ENCODE results near the gene ADGRA3. TPM values are rescaled to one million over a fixed set of nuclear protein-coding genes. Genes with fewer than 3 reads are reported as not detected.

ADGRA3 gene
- total and polyA plus RNA-seq, 3 donors from 2014 or later: 22.9 to 41.7 (median 36.8) TPM

DNA sequence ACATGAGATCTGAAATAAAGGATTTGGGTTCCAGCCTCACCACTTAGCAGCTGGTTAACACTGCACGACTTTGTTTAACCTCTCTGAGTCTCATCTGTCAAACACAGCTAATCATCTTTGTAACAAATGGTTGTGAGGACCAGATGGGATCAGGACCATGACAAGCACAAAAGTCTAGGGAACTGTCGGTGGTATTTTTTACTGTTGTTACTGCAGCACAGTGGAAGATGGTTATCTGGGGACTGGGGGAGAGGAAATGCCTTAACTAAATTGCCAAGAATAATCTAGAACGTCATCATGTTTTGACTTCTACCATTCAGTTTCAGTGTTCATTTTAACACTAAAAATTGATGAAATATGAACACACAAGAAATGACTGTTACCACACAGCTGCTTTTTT is 99.5 kb downstream of the ADGRA3 start:
- Histone ChIP-seq H3K4me3 (no peak overlapping the region), H3K4me1 (no peaks in the 10 kb centered on the region), H3K36me3 (ENCODE audit: low read depth, missing control alignments) (no peaks in the 10 kb centered on the region), H3K27me3 (no peaks in the 10 kb centered on the region), H3K27ac (no peak overlapping the region), H3K9me3 (no peaks in the 10 kb centered on the region)
- DNase-seq: no peak
- no peak for TF ChIP-seq POLR2A (IDR thresholded peaks at IDR 0.05)
- TF ChIP-seq, protein P1, sequence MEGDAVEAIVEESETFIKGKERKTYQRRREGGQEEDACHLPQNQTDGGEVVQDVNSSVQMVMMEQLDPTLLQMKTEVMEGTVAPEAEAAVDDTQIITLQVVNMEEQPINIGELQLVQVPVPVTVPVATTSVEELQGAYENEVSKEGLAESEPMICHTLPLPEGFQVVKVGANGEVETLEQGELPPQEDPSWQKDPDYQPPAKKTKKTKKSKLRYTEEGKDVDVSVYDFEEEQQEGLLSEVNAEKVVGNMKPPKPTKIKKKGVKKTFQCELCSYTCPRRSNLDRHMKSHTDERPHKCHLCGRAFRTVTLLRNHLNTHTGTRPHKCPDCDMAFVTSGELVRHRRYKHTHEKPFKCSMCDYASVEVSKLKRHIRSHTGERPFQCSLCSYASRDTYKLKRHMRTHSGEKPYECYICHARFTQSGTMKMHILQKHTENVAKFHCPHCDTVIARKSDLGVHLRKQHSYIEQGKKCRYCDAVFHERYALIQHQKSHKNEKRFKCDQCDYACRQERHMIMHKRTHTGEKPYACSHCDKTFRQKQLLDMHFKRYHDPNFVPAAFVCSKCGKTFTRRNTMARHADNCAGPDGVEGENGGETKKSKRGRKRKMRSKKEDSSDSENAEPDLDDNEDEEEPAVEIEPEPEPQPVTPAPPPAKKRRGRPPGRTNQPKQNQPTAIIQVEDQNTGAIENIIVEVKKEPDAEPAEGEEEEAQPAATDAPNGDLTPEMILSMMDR (IDR thresholded peaks at IDR 0.05): no peak
- WGBS, 2 donors: 47 to 55% methylated on average over 3 of the region's 3 CpGs
- intact Hi-C loops (cut with DNase I; ENCODE audit: low total_unique reads): loop anchor here (10.0 kb wide), 1 partner anchor 268 kb away; no protein-coding TSS in a partner anchor

DNA sequence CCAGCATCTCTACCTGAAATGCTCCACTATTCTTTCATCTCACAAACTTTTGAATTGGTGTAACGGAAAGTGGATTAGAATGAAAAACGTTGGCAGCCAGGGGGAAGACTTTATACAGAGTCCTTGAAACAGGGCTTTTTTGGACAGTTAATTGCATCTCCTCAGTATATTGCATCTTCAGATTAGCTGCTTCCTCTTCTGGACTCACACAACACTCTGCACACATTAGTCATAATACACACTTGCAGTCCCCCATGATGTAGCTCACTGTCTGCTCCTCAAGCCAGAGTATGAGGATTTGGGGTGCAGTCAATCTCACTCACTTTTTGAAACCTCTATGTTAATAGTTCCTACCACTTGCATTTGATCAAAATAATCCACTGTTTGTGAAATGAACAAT is 101.0 kb downstream of the ADGRA3 start:
- intact Hi-C loops (cut with DNase I; ENCODE audit: low total_unique reads): loop anchor here (5.0 to 10.0 kb wide), 2 partner anchors 187 to 270 kb away; no protein-coding TSS in a partner anchor
- H3K4me3 ChIP-seq: no peak overlapping the region

DNA sequence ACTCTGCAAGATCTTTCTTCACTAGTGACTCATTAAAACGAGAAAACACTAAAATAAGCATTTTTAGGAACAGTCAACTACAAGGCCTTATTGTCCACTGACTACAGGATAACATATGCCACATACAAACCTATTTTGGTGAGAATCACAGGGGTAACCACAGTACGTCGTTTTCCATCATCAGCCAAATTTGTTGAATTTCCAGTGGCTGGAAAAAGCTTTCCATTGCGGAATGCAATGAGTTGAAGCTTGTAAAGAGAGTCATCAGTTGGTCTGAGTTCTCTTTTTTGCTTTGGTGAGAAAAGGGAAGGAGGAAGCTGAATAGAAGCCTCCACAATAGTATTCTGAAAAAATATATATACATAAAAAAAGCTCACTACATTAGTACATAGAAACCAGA is 102.4 kb downstream of the ADGRA3 start:
- no peaks in the 10 kb centered on the region for H3K9me3 ChIP-seq
- H3K27me3 ChIP-seq: no peaks in the 10 kb centered on the region
- H3K36me3 ChIP-seq (ENCODE audit: low read depth, missing control alignments): no peaks in the 10 kb centered on the region
- intact Hi-C loops (cut with DNase I; ENCODE audit: low total_unique reads): loop anchor here (5.0 to 10.0 kb wide), 2 partner anchors 189 to 271 kb away; no protein-coding TSS in a partner anchor
- H3K4me3 ChIP-seq: no peak overlapping the region
- H3K4me1 ChIP-seq: no peaks in the 10 kb centered on the region
- no peak overlapping the region for H3K27ac ChIP-seq
- WGBS, 2 donors: 83 to 90% methylated on average over 4 of the region's 4 CpGs
- DNase-seq: no peak
- TF ChIP-seq, protein P1 (IDR thresholded peaks at IDR 0.05): no peak
- no peak for TF ChIP-seq POLR2A (IDR thresholded peaks at IDR 0.05)

More for the DNA sequence above, 101.0 kb downstream of the ADGRA3 start:
- no peak for DNase-seq
- WGBS, 2 donors: 48 to 53% methylated on average over 2 of the region's 2 CpGs
- TF ChIP-seq POLR2A (IDR thresholded peaks at IDR 0.05): no peak
- TF ChIP-seq, protein P1 (IDR thresholded peaks at IDR 0.05): no peak
- Histone ChIP-seq H3K9me3 (no peaks in the 10 kb centered on the region), H3K4me1 (no peaks in the 10 kb centered on the region), H3K36me3 (ENCODE audit: low read depth, missing control alignments) (no peaks in the 10 kb centered on the region), H3K27ac (no peak overlapping the region), H3K27me3 (no peaks in the 10 kb centered on the region)

DNA sequence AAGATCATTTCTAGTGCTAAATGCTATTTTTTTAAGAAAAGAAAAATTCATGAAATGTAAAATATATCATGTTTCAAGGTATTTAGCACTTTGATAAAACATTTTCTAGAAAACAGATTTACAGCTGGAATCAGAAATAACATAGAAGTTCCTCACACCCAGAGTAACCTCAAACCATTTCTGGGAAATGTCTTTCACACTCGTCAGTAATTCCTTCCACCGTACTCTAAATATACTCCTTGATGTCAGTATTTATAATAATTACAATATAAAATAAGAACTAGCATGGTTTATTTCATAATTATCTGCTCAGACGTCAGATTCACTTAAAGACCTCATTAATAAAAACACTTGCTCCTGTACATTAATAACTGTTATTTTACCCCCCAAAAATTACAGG is 103.9 kb downstream of the ADGRA3 start:
- Histone ChIP-seq H3K9me3 (no peaks in the 10 kb centered on the region), H3K4me1 (no peaks in the 10 kb centered on the region), H3K27ac (no peak overlapping the region), H3K4me3 (no peak overlapping the region), H3K36me3 (ENCODE audit: low read depth, missing control alignments) (no peaks in the 10 kb centered on the region), H3K27me3 (no peaks in the 10 kb centered on the region)
- intact Hi-C loops (cut with DNase I; ENCODE audit: low total_unique reads): loop anchor here (5.0 to 10.0 kb wide), 2 partner anchors 190 to 273 kb away; no protein-coding TSS in a partner anchor
- 91 to 92% methylated on average over 3 of the region's 3 CpGs for WGBS, 2 donors
- TF ChIP-seq POLR2A (IDR thresholded peaks at IDR 0.05): no peak
- TF ChIP-seq, protein P1 (IDR thresholded peaks at IDR 0.05): no peak
- no peak for DNase-seq

DNA sequence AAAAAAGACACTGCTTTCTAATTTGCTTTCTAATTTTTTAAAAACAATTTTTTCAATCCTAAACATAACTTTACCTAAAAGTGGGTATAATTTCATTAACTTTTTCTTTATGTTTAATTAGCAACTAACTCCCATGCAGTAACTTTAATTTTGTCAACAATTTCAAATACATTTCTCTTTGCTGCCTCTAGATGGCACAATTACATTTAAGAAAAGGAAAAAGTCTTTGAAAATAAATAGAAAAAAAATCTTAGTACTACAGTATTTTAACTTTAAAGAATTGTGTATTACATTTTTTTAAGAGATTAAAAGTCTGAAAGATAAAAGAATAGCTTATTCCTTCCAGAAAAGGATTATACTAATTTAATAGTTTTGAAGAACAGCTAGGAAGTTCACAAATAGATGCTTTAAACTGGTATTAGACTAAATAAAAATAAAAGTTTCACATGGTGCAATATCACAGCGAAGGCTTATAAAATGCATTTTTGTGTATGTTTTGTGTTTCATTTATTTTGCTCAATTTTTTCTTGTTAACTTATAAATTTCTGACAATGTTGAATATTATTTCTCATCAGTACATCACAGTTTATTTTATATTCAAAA is 105.1 kb downstream of the ADGRA3 start:
- TF ChIP-seq POLR2A (IDR thresholded peaks at IDR 0.05): no peak
- TF ChIP-seq, protein P1 (IDR thresholded peaks at IDR 0.05): peak in 1 of 3 experiments; percentile 53
- Histone ChIP-seq H3K4me3 (no peak overlapping the region), H3K27me3 (no peaks in the 10 kb centered on the region), H3K27ac (no peak overlapping the region), H3K4me1 (no peaks in the 10 kb centered on the region), H3K36me3 (ENCODE audit: low read depth, missing control alignments) (no peaks in the 10 kb centered on the region), H3K9me3 (no peaks in the 10 kb centered on the region)
- 85 to 96% methylated on average over 1 of the region's 1 CpG for WGBS, 2 donors
- DNase-seq: no peak
- intact Hi-C loops (cut with DNase I; ENCODE audit: low total_unique reads): loop anchor here (5.0 to 10.0 kb wide), 2 partner anchors 192 to 274 kb away; no protein-coding TSS in a partner anchor
